CD14-positive monocyte (primary cell): ENCODE measurements around the gene DPM2. TPM values are rescaled to one million over a fixed set of nuclear protein-coding genes. Genes with fewer than 3 reads are reported as not detected.

ENCODE experiments used
- DNase-seq, 3 donors: peaks; one replicate each; pipeline ENCODE4 v3.0.0-alpha.2; 2011 to 2022
- H2AFZ ChIP-seq: 2 replicates; pipeline ENCODE4 v1.6.0; 2012; ENCODE audit warnings: mild to moderate bottlenecking, low read depth, low read length, inconsistent platforms; ENCODE audit not compliant: insufficient read depth, poor library complexity, severe bottlenecking
- H3K27ac ChIP-seq, 2 donors: 1 replicate in 1 of 2; 2 replicates in 1 of 2; pipeline ENCODE4 v1.5.1; 2012 to 2013; ENCODE audit warnings: low read length in 2 of 2, control low read depth in 1 of 2, inconsistent platforms in 1 of 2, low read depth in 1 of 2, mild to moderate bottlenecking in 1 of 2
- H3K27me3 ChIP-seq, 2 donors: one replicate each; pipeline versions ENCODE4 v1.6.0 to v1.6.1; 2011 to 2013; ENCODE audit warnings: low read length in 2 of 2; ENCODE audit not compliant: control insufficient read depth in 2 of 2, insufficient read depth in 2 of 2
- H3K36me3 ChIP-seq, 2 donors: replicated peaks in 1 of 2; 1 replicate in 1 of 2; 2 replicates in 1 of 2; pipeline versions ENCODE4 v1.5.1 to v1.6.1; 2012 to 2013; ENCODE audit warnings: low read length in 2 of 2, control low read depth in 1 of 2, inconsistent platforms in 1 of 2, mild to moderate bottlenecking in 1 of 2; ENCODE audit not compliant: insufficient read depth in 2 of 2, control insufficient read depth in 1 of 2
- H3K4me1 ChIP-seq, 2 donors: 1 replicate in 1 of 2; 2 replicates in 1 of 2; pipeline versions ENCODE4 v1.5.1 to v1.6.1; 2012 to 2013; ENCODE audit warnings: low read length in 2 of 2, control low read depth in 1 of 2, inconsistent platforms in 1 of 2, mild to moderate bottlenecking in 1 of 2, moderate library complexity in 1 of 2; ENCODE audit not compliant: insufficient read depth in 2 of 2, control insufficient read depth in 1 of 2
- H3K4me2 ChIP-seq: replicated peaks from 2 replicates; pipeline ENCODE3; 2012; ENCODE audit warnings: low read length, moderate library complexity, mild to moderate bottlenecking; ENCODE audit not compliant: poor library complexity, severe bottlenecking; ENCODE audit errors: extremely low read depth
- H3K4me3 ChIP-seq, 3 experiments: fragments of 200-600 bp in 1 of 3; sonication (generic) in 1 of 3; replicated peaks in 1 of 3; 1 replicate in 2 of 3; 2 replicates in 1 of 3; pipeline ENCODE4 v1.5.1; 2011 to 2013; ENCODE audit warnings: low read length in 3 of 3, mild to moderate bottlenecking in 3 of 3, control low read depth in 2 of 3, low read depth in 2 of 3, inconsistent platforms in 1 of 3, moderate library complexity in 1 of 3
- H3K79me2 ChIP-seq: 2 replicates; pipeline ENCODE4 v1.6.0; 2012; ENCODE audit warnings: mild to moderate bottlenecking, control low read depth, inconsistent platforms, low read length, moderate library complexity; ENCODE audit not compliant: insufficient read depth
- H3K9ac ChIP-seq: 2 replicates; pipeline ENCODE4 v1.6.0; 2017; ENCODE audit warnings: low read length, mild to moderate bottlenecking; ENCODE audit not compliant: insufficient read depth, poor library complexity, severe bottlenecking
- H3K9me3 ChIP-seq, 2 donors: replicated peaks in 1 of 2; 1 replicate in 1 of 2; 2 replicates in 1 of 2; pipeline versions ENCODE4 v1.5.1 to v1.6.1; 2012 to 2013; ENCODE audit warnings: low read length in 2 of 2, control low read depth in 1 of 2; ENCODE audit not compliant: control insufficient read depth in 1 of 2, insufficient read depth in 1 of 2
- H4K20me1 ChIP-seq: 2 replicates; pipeline ENCODE4 v1.6.0; 2012; ENCODE audit warnings: mild to moderate bottlenecking, low read length, control low read depth, moderate library complexity; ENCODE audit not compliant: insufficient read depth
- H3K27ac Mint-ChIP-seq, 7 donors: one replicate each; pipeline ENCODE4 v1.8.0; 2020; ENCODE audit warnings: mild to moderate bottlenecking in 7 of 7, mixed read lengths in 7 of 7, moderate library complexity in 6 of 7, inconsistent platforms in 2 of 7
- H3K27me3 Mint-ChIP-seq, 3 donors: one replicate each; pipeline ENCODE4 v1.8.0; 2021 to 2022; ENCODE audit warnings: low read depth in 3 of 3, mild to moderate bottlenecking in 3 of 3, mixed read lengths in 3 of 3, moderate library complexity in 3 of 3, inconsistent platforms in 1 of 3
- H3K36me3 Mint-ChIP-seq, 2 donors: one replicate each; pipeline ENCODE4 v1.8.0; 2020; ENCODE audit warnings: mixed read lengths in 2 of 2, inconsistent platforms in 1 of 2, mild to moderate bottlenecking in 1 of 2
- H3K4me1 Mint-ChIP-seq: one replicate; pipeline ENCODE4 v1.8.0; 2020; ENCODE audit warnings: mild to moderate bottlenecking, mixed read lengths
- H3K4me3 Mint-ChIP-seq, 2 donors: one replicate each; pipeline ENCODE4 v1.8.0; 2020; ENCODE audit warnings: mild to moderate bottlenecking in 2 of 2, mixed read lengths in 2 of 2, moderate library complexity in 1 of 2
- H3K9me3 Mint-ChIP-seq, 7 donors: one replicate each; pipeline ENCODE4 v1.8.0; 2020 to 2022; ENCODE audit warnings: mixed read lengths in 7 of 7, mild to moderate bottlenecking in 6 of 7, moderate library complexity in 6 of 7, inconsistent platforms in 2 of 7
- CTCF ChIP-seq: fragments of 200-600 bp; IDR thresholded peaks from one replicate; pipeline ENCODE4 v1.8.0; 2022; ENCODE audit warnings: antibody characterized with exemption, mild to moderate bottlenecking
- WGBS: methylation state at CpG from one replicate; pipeline ENCODE4 v1.1.5; 2013; ENCODE audit warnings: missing lambda C conversion rate; ENCODE audit not compliant: insufficient coverage; 5-methylcytosine and 5-hydroxymethylcytosine counted together
- intact Hi-C, 2 donors: fragments of 100-400 bp; cut with micrococcal nuclease; formaldehyde crosslinking; loops; one replicate each; pipeline versions ENCODE4 v1.15.0 to v1.15.1; 2023
- polyA plus RNA-seq, 3 donors: library from polyadenylated mRNA; depleted of rRNA in 1 of 3; unstranded in 2 of 3; stranded (reverse) in 1 of 3; fragments of 300-500 nt in 2 of 3; fragments of >200 nt in 1 of 3; fragmentation: Illumina TruSeq in 2 of 3; gene quantifications; 1 replicate in 2 of 3; 2 replicates in 1 of 3; pipeline ENCODE4 v1.2.3, GENCODE V29; 2012 to 2021

DPM2 gene
- polyA plus RNA-seq, 3 donors: 22.4 to 28.7 (median 25.4) TPM

GRCh38 chr9:127973169-127974000 lies 35.7 kb upstream of the DPM2 start:
- H3K4me3 Mint-ChIP-seq: peak overlapping the region in 1 of 2 donors; percentile 20
- Histone ChIP-seq H3K4me2 (no peak overlapping the region), H3K27me3 (no peaks in the 10 kb centered on the region), H3K36me3 (no peaks in the 10 kb centered on the region), H3K4me3 (no peak overlapping the region), H3K9me3 (no peaks in the 10 kb centered on the region), H3K27ac (no peak overlapping the region), H3K9ac (no peak overlapping the region), H3K79me2 (no peaks in the 10 kb centered on the region), H4K20me1 (peaks cover 6% of the 10 kb centered on the region), H2AFZ (no peak overlapping the region), H3K4me1 (peaks cover 8 to 20% of the 10 kb centered on the region in 2 donors)
- DNase-seq: no peak
- peaks cover 0 to 2% of the 10 kb centered on the region in 2 donors for H3K36me3 Mint-ChIP-seq
- TF ChIP-seq CTCF: no peak
- intact Hi-C loops: no loop called here
- peaks cover 20% of the 10 kb centered on the region for H3K4me1 Mint-ChIP-seq
- WGBS: 89% methylated on average over 16 of the region's 17 CpGs
- peak overlapping the region in 1 of 7 donors; percentile 65 for H3K27ac Mint-ChIP-seq
- peaks cover 0 to 2% (median 0%) of the 10 kb centered on the region in 7 donors for H3K9me3 Mint-ChIP-seq
- peaks cover 2 to 7% (median 4%) of the 10 kb centered on the region in 3 donors for H3K27me3 Mint-ChIP-seq

- Mint-ChIP-seq H3K27ac (peak overlapping the region in 3 of 7 donors; percentile 8 to 53 (median 26)), H3K9me3 (peaks cover 0 to 2% (median 0%) of the 10 kb centered on the region in 7 donors), H3K36me3 (peaks cover 0 to 2% of the 10 kb centered on the region in 2 donors), H3K27me3 (peaks cover 2 to 8% (median 4%) of the 10 kb centered on the region in 3 donors), H3K4me3 (no peak overlapping the region), H3K4me1 (peaks cover 25% of the 10 kb centered on the region)
- Histone ChIP-seq H3K9me3 (no peaks in the 10 kb centered on the region), H3K9ac (peak overlapping the region; percentile 12), H3K79me2 (no peaks in the 10 kb centered on the region), H3K4me3 (no peak overlapping the region), H3K27me3 (no peaks in the 10 kb centered on the region), H3K4me2 (no peak overlapping the region), H2AFZ (no peak overlapping the region), H3K4me1 (peaks cover 8 to 21% of the 10 kb centered on the region in 2 donors), H3K27ac (no peak overlapping the region), H3K36me3 (no peaks in the 10 kb centered on the region), H4K20me1 (peaks cover 4% of the 10 kb centered on the region)
- DNase-seq: no peak
- 96% methylated on average over 12 of the region's 12 CpGs for WGBS
- intact Hi-C loops: no loop called here
- TF ChIP-seq CTCF: no peak
Observed at GRCh38 chr9:127972236-127972871, 34.7 kb upstream of the DPM2 start.
